Activated CD8-positive, alpha-beta memory T cell treated with anti-CD3 and anti-CD28 coated beads for 1 hour (primary cell): ENCODE measurements around the gene PCSK7.

Source experiments
- DNase-seq, 2 donors: peaks; one replicate each; pipeline ENCODE4 v3.0.0-alpha.2; 2020; ENCODE audit warnings: low read depth in 1 of 2; ENCODE audit errors: extremely low read depth in 1 of 2

The PCSK7 gene

DNA sequence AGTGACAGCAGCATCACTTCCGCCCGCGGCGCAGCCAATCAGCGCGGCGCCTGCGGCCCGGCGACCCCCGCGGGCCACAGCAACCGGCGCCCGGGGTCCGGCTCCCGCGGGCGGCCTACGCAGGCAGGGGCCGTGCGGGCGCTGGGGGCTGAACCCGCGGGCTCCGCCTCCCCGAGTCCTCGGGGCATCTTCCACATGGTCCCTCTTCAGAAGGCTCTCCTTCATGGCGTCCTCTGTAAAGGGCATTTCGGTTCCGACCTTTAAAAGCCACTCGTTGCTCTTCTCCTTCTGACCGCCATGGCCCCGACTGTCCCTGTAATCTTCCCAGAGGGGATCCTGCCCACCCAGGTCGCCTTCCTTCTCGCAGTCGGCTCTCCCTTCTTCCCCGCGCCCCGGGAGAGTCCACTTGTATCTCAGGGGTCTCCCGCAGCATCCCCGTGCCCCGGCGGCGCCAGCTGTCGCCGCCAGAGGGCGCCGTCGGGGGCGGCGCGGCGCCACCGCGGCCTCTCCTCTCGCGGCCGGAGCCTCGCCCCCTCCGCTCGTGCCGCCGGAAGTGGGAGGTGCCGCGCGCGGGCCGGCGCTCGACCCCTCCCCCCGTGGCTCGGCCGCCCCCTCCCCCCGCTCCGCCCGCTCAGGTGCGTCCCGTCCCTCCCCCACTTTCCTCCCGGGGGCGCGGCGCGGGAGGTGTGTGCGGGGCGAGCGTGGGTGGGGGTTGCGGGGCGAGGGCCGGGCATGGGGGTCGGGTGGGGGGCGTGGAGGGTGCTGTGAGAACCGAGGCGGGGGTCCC is 412 bp upstream of the PCSK7 start, which contains the start of gene RNF214:
RNF214 (plus strand) TSS at position 580 of the 787 bp plus-strand sequence. CDS start 1,602 bp downstream, outside the sequence.
- DNase-seq, result peak in 1 of 2 donors; percentile 61

DNA sequence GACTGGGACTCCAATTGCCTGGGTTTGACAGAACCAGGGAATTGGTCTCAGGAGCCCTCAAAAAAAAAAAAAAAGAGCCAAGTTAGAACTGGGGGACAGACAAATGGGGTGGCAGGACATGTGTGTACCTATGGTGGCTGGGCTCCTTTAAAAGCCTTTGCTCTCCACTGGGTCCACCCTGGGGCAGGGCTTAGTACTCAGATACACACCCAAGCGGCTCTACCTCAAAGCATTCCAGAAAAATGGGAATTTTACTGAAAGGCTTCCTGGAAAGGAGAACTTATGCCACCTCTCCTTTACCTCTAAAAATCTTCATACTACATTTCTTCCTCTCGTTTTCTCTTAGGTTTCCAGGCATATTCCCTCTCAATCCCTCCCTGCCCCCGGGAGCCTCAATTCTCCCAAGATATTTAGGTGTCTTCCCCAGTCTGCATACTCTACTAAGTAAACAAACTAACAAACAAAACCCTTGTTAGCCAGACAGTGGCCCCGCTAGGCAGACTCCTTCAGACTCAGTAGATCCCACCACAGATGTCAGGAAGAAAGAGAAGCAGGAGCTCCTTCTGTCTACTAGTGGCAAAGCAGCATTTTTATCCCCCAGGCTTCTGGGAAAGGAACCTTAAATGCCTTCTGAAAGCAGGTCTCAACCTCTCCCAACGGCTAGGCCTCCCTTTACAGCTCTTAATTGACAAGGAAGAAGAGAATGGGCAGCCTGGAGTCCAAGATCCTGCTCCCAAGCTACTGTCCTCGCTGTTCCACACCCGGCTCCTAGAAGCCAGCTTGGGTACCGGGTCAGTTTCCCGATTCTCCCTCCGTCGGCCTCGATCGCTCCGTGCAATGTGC is 653 bp downstream of the PCSK7 start:
- DNase-seq, result no peak

DNA sequence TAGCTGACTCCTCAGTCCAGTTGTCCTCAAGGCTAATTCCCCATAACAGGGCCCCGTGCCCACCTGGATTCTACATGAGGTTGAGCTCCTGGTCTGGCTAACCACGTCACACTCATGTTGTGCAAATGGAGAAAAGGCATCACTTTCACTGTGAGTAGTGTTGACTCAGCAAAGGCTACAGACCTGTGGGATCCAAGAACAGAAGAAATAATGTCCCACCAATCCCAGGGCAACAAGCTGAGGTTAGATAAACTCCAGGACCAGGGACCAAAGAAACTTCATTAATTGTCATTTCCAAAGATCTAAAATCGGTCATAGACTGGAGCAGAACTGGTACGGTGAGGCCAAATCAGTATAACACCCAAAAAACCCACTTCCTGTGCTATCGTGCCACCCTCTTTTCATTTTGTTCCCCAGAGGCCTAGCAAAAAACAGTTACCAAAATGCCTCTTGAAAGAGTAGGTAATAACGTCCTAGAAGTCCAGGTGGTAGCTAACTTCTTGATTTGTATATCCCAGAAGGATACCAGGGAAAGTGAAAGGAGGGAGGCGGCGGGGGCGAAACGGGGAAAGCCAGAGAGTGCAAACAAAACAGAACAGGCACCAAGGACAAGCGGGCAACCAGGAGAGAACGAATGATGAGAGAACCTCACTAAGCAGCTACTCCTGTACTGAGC is 1.4 kb downstream of the PCSK7 start:
- no peak for DNase-seq

DNA sequence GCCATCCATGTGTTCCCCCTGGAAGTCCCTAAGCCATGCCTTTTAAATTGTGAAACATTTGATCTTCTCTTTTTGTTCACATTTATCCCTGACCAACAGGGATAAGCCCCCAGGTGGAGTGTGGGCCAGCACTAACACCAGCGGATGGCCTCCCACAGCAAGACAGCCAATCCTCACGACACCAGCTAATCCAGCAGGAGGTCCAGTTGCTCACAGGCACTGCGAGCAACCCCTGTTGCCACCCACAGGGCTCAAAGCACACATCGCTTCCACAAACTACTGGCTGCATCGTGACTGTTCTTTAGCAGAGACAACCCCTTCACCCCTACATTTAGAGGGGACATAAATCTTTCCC is 2.0 kb downstream of the PCSK7 start:
- no peak for DNase-seq

DNA sequence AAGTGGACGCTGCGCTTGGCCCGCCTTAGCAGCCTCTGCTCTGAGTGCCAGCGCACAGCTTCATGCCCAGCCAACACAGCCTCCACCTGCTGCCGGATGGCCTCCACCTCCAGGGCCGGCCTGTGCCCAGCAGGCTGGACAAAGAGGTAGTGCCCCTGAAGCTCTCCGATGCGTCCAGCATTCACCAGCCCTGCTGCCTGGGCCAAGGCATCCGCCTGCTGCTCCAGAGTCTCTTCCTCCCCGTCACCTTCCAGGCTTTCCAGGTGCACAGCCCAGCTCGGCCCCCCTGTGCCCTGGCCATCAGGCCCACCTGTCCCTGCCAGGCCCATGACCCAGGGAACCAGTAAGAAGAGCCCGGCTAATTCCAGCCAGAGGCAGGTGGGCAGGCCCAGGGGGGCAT is 2.5 kb downstream of the PCSK7 start:
- no peak for DNase-seq

DNA sequence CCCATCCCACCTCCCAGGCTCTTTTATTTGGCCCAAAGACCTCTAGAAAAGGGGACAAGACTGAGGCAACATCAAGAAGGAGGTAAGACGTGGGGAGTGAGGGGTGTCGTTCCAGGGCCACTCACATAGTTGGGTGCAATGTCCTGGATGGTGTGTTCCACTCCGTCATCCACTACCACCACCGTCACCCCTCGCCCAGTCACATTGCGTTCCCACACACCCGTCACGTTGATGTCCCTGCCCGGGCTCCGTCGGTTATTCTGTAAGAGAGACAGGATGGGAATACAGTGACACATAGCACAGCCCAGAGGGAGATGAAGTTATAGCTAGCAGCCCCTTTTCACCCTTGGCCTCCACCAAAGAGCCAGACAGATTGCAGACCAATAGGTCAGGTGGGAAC is 3.8 kb downstream of the PCSK7 start:
- DNase-seq, result no peak

DNA sequence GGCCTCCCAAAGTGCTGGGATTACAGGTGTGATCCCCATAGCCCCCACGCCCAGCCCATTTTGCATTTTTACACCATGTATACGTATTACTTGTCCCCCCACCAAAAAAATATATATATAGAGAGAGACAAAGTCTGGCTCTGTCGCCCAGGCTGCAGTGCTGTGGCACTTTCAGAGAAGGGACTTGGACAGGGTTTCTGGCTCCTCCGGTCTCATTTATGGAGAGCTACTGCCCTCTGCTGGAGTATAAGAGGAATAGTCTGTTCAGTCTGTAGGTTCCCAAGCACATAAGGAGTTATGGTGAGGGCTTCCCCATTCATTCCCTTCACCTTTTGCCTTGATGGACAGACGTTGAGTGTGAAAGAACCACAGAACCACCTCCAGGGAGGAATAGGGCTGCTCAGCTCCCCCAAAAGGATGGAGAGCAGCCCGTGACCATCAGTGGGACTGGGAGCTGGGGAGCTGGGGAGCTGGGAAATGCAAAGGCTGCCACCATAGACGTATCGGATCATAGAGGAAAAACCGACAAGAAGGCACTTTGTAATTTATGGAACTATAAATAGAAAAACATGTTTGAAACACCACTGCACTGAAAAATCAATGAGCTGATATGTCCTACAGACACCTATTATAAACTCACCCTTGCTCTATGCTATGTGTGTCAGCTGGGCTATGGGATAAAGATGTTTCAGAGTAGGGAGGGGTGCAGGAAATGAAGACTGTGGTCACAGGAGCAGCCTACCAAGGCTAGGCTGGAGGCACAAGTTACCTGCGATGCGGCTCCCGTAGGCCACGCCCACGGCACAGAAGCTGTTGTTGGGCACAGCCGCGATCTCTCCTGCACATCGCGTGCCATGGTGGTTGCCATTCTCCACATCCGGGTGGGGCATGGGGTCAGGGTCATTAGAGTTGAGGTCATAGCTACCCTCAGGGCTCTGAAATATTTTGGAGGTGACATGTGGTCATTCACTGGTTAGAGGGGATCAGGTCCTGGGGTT is 5.2 kb downstream of the PCSK7 start:
- no peak for DNase-seq

DNA sequence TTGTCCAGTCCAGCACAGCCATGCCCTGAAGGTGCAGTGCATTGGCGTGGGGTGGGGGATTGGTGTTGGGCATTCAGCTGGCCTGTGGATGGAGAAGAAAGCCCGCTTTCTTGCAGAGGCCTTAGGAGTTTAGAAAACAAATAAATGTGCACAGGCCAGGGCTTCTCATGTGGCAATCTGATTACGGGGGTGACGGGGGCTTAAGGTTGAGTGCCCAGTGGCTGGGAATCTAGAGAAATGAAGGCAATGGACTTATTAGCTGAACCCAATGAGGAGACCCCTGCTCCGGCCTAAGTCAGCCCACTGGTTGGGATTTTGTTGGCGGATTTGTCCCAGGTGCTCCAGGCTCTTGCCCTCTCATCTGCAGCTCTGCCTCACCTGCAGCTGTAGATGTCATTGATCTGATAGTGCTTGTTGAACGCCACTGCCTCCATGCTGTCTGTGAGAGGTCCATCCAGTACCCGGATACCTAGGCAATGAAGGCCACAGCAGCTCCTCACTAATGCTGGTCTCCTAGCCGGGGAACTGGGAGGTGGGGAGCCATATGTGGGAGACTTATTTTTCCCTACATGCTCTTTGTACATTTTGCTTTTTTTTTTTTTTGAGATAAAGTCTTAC is 6.2 kb downstream of the PCSK7 start:
- no peak for DNase-seq

DNA sequence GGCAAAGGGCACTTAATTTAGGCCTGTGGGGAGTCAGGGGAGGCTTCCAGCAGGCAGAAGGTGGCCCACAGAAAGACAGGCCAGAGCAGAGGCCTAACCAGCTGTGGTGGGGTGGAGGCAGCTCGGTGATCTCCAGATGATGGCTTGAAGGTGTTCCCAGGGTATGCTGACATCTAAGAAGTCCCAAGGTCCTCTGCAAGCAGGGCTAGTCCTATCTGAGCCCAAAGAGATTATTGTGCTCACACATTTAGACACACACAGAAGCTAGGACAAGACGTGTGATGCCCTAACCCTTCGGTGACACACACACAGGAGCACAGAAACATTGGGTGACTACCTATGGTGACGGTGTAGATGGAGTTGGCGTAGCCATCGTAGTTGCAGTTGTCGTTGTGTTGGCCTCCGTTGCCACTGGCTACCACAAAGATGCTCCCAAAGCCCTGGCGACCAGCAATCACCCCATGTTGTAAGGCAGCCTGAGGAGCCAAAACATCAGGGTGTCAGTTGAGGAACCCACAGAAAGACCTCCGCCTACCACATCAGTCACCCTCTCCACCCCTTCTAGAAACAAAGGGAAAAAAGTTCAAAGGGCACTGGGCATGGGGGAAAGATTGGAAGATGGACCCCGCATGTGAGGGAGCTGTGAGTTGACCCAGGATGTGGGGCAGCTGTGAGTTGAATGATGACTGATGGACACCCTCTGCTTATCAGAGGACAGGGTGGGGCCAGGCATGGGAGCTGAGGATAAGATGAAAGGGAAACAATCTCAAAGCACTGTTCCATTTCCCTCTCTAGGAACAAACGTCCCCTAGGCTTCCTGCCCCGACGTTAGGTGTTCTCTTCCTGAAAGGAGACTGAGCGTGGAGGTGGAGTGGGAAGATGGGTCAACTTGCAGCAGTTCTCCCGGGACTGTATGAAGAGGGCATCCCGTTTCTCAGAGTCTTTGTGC is 7.9 kb downstream of the PCSK7 start:
- no peak for DNase-seq

DNA sequence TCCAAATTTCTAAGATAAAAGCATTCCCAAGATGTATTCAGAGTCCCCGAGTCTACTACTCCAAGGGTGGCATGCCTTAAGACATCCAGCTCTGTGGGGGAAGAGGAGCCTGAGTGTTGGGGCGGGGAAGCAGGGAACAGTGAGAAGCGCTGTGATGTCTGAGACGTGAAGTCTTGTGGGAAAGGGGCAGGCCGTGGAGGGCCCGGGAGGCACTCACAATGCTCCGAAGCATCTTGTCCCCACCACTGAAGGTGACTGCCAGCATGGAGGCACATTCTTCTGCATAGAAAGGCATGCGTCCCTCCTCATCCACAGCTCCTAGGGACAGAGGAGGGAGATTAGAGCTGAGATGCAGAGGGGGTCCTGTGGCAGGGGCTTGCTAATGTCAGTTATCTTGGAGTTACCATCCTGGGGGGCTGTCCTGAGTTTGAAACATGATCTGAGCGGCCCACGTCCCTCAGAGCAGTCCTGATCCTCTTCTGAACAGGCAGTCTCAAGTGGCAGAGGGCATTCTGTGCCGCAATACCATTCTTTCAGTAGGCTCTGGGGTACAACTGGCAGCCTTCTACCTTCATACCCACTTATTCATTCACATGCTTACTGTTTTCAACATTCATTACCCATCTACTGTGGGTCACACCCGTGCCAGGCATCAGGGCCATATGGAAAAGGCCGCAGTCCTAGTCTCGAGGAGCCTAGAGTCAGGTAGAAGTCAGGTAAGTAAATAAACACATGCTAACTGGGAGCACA is 8.7 kb downstream of the PCSK7 start:
- no peak for DNase-seq

DNA sequence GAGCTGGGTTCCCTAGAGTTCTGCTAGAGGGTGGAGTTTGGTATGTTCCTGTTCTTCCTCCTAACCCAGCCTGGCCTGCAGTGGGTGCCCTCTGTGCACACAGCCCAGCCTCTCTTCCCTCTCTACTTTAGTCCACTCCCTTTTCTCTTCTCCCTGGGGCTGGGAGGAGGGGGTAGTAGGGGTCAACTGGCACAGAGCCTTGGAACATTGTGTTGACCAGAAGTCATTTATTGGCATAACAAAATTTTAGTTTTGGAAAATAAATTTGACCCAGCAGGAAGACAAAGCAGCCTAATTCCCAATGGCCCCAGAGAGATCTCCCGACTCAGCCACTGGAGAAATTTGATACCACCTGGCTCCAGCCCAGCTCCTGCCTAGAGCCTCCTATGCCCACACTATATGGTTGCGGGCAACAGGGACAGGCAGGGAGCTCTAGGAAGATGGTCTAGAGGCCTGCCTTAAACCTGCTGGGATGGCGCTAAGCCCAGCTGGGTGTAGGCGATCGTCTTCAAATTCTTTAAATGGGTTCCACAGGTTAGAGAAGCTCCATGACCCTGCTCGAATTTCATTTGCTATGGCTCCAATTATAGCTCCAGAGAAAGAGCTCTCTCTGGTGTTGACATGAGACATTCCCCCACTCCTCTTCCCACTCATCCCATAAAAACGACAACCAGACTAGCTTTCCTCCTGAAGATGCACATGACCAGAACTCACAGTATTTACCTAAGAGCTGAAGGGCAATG is 9.9 kb downstream of the PCSK7 start:
- DNase-seq, result no peak

DNA sequence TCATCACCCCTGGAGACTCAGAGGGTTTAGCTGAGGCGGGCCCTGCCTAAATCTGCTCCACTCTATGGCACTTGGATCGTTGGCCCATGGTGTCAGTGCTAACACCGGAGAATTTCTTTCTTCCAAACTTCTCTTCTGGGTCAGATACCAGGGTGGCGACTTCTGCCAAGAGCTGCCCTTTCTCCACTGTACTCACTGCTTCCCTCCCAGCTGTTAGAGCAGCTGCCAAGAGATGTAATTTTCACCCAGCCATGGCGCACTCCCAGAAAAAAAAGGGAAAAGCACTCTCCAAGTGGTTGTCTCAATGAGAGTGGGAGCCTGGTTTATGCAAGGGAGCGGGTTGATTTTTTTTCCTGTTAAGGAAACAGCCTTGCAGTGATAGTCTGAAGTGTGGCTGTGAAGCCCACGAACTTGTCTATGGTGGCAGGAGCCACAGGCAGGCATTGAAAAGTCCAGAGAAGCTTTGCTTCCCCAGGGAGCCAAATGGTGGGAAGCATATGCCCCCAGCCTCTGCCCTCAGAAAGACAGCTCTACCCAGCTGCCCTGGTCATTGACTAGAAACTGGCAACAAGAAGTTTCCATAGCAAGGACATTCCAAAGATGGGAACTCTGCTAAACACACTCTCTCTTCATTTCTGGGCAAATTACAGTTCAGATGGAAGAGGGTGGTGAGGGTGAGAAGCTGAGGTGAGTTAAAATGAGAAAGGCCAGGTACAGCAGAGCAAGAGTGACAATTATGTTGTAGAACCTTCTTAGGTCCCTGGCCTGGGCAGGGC is 10.7 kb downstream of the PCSK7 start:
- no peak for DNase-seq

DNA sequence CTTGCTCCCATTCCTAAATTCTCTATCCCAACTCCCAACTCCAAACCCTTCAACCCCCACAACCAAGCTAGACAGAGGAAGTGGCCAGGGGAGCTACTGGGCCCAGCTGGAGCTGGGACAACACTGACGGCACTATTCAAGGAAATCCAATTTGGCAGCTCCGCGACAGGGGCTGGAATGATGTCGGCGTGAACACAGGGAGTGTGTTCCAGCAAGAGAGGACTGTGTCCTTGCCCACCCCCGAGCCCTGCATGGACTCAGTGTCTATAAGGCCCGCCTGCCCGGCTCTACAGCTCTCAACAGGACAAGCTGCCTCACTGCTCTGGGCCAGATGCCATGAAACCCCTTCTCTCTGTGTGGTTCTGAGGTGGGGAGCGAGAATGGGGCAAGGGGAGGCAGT is 11.3 kb downstream of the PCSK7 start:
- no peak for DNase-seq

DNA sequence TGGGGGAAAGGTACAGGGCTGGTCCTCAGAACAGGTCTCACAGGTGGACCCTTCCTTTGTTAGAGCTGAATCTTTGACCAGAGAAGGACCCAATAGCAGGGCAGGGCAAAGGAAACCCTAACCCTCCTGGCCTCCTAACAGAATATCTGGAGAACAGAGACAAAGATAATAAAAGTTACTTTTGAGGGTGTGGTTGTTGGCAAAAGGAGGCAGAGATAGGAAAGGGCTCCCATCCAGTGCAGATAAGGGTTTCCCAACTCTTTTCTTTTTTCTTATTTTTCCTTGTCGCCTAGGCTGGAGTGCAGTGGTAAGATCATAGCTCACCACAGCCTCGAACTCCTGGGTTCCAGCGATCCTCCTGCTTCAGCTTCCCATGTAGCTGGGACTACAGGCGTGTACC is 11.9 kb downstream of the PCSK7 start:
- no peak for DNase-seq

DNA sequence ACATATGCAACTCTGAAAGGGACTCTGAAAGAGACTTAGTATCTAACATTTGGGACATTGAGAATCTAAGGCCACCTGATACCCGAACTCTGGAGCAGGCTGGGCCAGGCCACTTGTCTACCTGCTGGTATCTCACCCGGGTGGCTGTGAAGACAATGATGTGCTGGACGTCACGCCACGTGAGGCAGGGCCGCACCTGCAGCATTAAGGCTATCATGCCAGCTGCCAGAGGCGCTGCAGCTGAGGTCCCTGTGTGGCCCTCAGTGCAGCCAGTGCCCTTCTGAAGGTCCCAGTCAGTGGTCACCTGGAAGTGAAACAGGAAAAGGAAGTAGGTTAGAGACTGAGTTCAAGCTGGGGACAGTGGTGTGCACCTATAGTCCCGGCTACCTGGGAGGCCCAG is 12.4 kb downstream of the PCSK7 start:
- no peak for DNase-seq

DNA sequence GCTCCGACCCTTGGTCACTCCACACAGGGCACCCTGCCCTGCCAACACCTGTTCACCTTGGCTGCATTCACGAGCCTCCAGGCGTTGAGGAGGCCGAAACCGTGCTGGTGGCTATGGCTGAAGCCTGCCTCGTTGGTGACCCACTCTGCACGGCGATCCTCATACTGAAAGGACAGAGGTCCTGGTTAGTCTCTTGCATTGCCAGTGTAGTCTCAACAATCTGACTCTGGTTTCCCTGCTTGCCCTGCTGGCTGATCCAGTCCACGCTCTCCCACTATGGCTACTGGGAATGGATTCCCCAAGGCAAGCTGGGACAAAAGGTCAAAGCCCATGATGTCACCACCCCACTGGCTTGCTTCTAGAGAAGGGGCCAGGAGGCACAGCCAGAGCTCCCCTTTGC is 12.9 kb downstream of the PCSK7 start:
- DNase-seq, result no peak
